HL-60 (cell line): ENCODE data around the gene JPH3.

Experiments used
- DNase-seq, 2 experiments: peaks; one replicate each; pipeline ENCODE4 v3.0.0-alpha.2; 2010 to 2020; ENCODE audit warnings: low read depth in 1 of 2, low spot score in 1 of 2
- H3K27ac ChIP-seq: fragments of 250-450 bp; sonication (Bioruptor Pico); replicated peaks from 2 replicates; pipeline ENCODE4 v1.5.1; 2020; ENCODE audit warnings: mild to moderate bottlenecking, moderate library complexity
- H3K27me3 ChIP-seq: fragments of 250-450 bp; sonication (Bioruptor Pico); 2 replicates; pipeline ENCODE4 v1.5.1; 2021; ENCODE audit warnings: mild to moderate bottlenecking, moderate library complexity; ENCODE audit not compliant: insufficient read depth, poor library complexity, severe bottlenecking
- H3K4me3 ChIP-seq: replicated peaks from 2 replicates; pipeline ENCODE4 v1.5.1; 2011; ENCODE audit warnings: mild to moderate bottlenecking, control low read depth, low read length; ENCODE audit not compliant: insufficient read depth
- CTCF ChIP-seq: IDR thresholded peaks from one replicate; pipeline ENCODE4 v1.5.1; 2011; ENCODE audit warnings: low read length, control low read depth, inconsistent platforms; ENCODE audit not compliant: insufficient read depth
- GABPA ChIP-seq: IDR thresholded peaks from 2 replicates; pipeline ENCODE4 v1.6.1; 2012; ENCODE audit warnings: low read depth
- POLR2AphosphoS5 ChIP-seq: IDR thresholded peaks from 2 replicates; pipeline ENCODE4 v1.6.1; 2012; ENCODE audit warnings: low read depth
- REST ChIP-seq: IDR thresholded peaks from 2 replicates; pipeline ENCODE4 v1.6.1; 2012; ENCODE audit warnings: low read depth; ENCODE audit not compliant: insufficient replicate concordance
- SPI1 ChIP-seq: IDR thresholded peaks from 2 replicates; pipeline ENCODE4 v1.6.1; 2012; ENCODE audit warnings: low read depth, mild to moderate bottlenecking, borderline replicate concordance

Gene JPH3

GRCh38 chr16:87644596-87644995 is 42.3 kb downstream of the JPH3 start:
- Histone ChIP-seq H3K27me3 (no peaks in the 10 kb centered on the region), H3K4me3 (no peak overlapping the region), H3K27ac (no peak overlapping the region)
- TF ChIP-seq SPI1 (no peak), GABPA (no peak), CTCF (no peak), POLR2AphosphoS5 (no peak), REST (no peak)
- no peak for DNase-seq

- no peaks in the 10 kb centered on the region for H3K27me3 ChIP-seq
- H3K4me3 ChIP-seq = no peak overlapping the region
- no peak for TF ChIP-seq SPI1
- TF ChIP-seq CTCF = no peak
- TF ChIP-seq REST = no peak
- no peak for TF ChIP-seq GABPA
- no peak for TF ChIP-seq POLR2AphosphoS5
- H3K27ac ChIP-seq = no peak overlapping the region
- DNase-seq = no peak
Measured at GRCh38 chr16:87645802-87646201, 43.5 kb downstream of the JPH3 start.

GRCh38 chr16:87647431-87648185 is 45.3 kb downstream of the JPH3 start:
- H3K27ac ChIP-seq = no peak overlapping the region
- no peaks in the 10 kb centered on the region for H3K27me3 ChIP-seq
- H3K4me3 ChIP-seq = no peak overlapping the region
- no peak for DNase-seq
- TF ChIP-seq REST = no peak
- no peak for TF ChIP-seq GABPA
- TF ChIP-seq SPI1 = no peak
- no peak for TF ChIP-seq POLR2AphosphoS5
